GM12891 (cell line): Measurements from ENCODE around the gene TARP.

Source experiments
- PAX5 ChIP-seq: IDR thresholded peaks from 2 replicates; pipeline ENCODE4 v1.6.1; 2011; ENCODE audit warnings: low read length, moderate library complexity, mild to moderate bottlenecking; ENCODE audit not compliant: insufficient read depth, severe bottlenecking
- POLR2A ChIP-seq: IDR thresholded peaks from 2 replicates; pipeline ENCODE4 v1.6.1; 2011; ENCODE audit warnings: low read depth, low read length, control low read depth
- POLR2AphosphoS5 ChIP-seq: IDR thresholded peaks from 2 replicates; pipeline ENCODE4 v1.6.1; 2011; ENCODE audit warnings: low read depth, low read length, control low read depth

DNA sequence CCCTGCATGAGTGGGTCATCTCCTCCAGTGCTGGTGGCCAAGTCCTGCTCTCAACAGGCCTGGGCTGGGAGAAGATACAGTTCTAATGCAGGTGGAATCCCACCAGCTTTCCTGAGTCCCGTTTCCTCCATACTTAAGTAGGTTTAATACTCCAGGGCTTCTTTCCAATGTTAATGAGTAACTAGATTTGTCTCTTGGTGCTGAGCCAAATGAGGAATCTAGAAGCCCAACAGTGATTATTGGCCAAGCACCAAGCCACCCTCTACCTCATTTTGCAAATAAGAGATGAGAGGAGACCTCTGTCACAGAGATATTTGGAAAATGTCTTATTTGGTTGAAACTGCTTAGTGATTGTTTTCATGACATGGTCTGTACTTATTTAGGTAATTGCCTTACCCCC, 58.3 kb downstream of the TARP start:
- TF ChIP-seq POLR2A, result no peak
- TF ChIP-seq POLR2AphosphoS5, result no peak
- no peak for TF ChIP-seq PAX5
